HG02943 (cell line): ENCODE data around the gene ZBTB20.

ENCODE experiments used
- ATAC-seq: cut with Tn5 transposase; IDR thresholded peaks from one replicate; pipeline ENCODE4 v1.9.1; 2021; ENCODE audit warnings: mild to moderate bottlenecking, low read depth, moderate library complexity; ENCODE audit not compliant: unreplicated experiment

The ZBTB20 gene

DNA sequence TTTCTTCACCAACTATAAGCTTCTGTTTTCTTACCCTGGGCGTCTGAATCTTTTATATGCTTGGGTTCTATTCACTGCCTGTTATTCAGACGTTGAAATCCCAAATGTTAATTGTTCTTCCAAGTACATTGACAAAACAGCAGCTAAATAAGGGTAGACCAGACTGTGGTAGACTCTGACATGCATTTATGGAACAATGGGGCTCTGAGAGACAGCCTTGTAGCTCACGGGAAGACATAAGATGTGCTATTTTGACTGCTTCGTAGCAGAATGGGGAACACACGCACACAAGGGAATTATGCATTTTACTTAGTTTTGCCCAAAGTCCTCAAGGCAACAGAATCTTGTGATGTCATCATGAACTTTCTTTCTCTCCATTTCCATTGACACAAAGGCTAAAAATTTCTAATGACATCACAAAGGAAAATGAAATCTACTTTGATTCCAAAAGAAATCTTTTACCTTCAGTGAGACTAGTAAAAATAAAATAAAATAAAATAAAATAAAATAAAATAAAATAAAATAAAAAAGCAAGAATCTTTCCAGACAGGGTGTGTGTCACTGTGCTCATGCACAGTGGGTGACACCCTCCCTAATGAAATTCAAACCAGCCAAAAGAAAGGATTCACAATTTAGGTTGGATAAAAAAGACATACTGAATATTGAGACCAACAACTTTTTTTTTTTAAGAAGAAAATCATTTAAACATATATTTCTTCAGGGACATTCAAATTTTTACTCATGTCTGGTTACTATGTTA lies 346.6 kb downstream of the ZBTB20 start:
- no peak for ATAC-seq

DNA sequence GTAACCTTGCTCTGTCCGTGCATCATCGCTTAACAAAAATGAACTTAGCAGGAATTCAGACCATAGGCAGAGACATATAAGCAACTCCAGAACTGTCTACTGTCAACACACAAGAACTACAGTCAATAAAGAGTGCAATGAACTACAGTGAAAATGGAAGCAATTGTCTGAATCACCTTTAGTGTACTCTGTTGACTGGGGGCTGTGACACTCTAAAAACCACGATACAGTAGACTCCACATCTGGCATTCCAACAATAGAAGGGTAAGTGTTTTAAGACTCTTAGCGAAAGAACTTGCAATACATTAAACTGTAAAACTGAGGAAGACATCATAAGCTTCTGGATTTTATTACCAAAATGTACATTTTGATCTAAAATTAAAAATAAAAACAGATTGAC lies 347.3 kb downstream of the ZBTB20 start:
- no peak for ATAC-seq

DNA sequence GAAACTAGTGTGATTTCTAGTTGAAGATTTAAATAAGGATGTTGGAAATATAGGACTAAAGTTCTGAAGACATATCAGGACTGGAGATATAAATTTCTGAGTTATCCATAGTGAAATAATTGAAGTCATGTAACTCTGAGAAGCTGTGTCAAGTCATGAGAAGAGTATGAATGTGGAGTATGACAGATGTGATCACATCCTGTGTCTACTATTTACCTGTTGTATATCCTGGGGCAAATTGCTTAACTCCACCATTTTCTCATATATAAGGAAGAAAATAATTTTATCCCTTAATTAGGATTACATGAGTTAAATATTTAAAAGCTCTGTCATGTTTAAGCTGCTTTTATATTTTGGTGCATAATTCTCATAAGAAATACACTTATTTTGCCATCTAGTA lies 350.3 kb downstream of the ZBTB20 start:
- ATAC-seq: no peak

DNA sequence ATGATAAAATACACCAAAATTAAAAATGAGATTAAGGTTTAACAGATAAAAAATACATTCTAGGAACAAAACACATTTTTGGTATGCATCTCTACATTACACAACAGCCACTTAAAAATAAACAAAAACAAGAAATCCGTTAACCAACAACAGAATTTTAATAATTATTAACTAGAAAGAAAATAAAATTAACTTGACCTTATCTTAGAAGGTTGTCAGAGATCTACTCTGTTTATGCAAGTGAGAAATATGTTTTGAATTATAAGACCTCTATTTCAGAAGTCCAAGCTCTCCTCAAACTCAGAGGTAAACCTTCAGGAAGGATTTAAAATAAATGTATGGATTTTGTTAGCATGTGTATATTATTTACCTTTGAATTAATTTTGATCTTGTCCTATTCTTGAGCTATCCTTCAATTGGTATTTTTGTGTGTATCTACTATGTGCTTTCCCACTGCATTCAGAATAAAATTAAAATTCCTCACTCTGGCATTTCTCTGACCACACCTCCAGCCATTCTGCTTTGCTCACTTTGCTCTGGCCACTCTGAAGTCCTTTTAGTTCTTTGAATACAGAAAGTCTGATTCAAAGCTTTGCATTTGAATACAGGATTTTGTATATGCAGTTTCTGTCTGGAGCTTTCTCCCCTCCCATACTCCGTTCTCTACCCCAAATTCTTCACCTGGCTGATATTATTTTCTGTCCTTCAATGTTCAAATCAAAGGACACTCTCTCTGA lies 352.0 kb downstream of the ZBTB20 start:
- no peak for ATAC-seq

DNA sequence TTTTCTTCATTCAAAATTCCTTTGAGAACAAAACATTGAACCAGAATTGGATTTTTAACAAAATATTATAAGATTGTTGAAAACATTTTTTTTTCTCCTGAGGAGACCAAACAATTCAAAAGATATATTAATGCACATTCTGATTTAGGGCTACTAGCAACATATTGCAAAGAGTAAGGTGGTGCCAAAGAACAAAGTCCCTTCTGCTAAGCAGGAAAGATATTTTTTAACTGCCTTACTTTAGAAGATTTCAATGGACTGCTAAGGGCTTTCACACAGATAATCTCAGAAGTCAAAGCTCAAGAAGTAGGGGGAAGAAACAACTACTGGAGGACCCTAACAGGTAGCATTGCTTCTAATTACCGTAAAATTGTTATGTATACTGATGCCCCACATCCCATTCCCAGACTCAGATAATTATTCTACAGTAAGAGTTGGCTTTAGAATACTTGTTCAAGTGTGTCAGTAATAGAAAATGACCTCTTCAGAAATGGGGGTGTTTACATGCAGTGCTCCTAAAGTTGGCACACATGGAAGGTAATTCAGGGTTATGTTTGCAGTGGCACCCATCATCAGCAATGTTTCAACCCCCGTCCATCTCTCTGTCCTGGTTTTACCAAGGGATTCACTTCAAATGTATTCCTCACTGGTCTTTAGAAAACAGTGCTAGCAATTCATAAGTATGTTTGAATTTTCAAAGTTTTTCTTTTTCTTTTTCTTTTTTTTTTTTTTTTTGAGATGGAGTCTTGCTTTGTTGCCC lies 354.7 kb downstream of the ZBTB20 start:
- ATAC-seq: no peak

DNA sequence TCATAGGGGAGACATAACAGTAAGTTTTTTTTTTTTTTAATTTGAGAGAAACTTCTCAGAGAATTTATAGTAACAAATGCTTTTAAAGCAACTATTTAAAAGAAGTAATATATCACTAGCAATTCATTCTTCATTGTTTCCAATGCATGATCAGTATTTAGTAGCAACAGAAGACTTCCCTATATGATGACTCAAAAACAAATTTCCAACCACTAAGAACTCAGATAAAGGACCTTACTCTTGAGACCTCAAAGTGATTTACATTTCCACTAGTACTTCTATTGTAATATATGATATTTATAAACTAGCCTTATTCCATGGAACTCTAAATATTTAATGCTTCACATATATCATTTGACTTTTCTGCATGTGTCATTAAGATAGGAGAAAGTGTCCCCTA lies 356.3 kb downstream of the ZBTB20 start:
- no peak for ATAC-seq

DNA sequence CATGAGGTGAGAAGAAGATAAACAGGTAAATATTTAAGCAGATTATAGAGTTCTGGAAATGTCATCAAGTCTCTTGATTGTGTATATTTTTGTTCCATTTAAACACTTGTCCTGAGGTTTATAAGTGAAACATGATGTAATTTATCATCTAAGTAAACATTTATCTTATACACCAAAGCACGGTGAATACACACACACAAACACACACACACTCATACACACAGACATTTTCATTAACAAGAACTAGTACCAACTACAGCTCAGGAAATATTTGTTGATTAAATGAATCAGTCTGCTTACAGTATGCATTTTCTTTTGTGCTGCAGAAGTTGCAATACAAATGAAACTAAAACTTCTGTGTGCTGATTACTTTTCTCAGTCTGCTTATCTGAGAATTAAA lies 357.3 kb downstream of the ZBTB20 start:
- no peak for ATAC-seq

DNA sequence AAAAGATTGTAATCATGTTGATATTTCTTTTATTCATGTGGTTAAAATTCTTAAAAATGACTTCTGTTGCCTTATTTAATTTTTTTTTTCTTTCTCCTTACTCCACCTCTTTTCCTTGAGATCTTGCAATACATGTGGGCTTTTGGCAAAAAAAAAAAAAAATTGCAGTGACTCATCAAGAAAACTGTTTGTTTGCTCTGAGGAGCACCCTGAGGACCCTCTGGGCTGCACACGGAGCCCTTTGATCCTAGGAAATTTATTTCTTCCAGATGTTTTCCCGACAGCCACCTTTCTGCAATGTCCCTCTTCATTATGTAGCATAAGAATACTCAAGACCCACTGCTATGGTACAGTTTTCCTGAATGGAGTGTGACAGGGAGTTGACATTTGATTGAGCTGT lies 371.7 kb downstream of the ZBTB20 start:
- ATAC-seq: no peak

DNA sequence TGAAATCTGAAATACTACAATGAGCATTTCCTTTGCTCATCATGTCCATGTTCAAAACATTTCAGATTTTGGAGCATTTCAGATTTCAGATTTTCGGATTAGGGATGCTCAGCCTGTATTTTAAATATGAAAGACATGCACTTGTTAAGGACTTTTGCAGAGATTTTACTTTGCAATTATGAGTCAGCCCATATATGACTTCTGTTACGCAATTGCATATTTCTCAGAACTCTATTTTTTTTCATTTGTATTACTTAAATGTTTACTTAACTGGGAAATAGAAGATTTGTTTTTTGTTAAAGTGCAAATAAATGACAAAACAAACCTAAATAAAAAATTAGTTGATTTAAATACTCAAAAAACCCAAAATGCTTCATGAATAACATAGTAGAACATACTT lies 376.2 kb downstream of the ZBTB20 start:
- ATAC-seq: no peak

DNA sequence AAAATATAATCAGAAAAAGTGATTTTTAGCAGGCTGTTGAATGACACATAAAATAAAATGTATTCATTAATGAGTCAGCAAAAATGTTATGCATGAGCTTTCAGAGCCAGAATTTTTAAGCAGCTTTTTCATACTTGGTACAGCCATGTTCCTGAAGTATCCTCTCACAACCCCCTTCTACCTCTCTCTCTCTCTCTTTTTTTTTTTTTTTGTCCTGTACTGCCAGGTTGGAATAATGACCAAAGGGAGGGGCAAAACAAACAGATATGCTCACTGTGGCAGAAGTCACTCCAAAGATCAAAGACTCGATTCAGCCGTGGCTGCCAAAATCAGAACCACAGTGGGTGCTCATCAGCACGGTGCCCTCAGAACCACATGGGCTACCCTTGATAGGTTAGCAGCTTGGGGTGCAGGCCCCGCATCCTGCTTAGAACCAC lies 383.0 kb downstream of the ZBTB20 start:
- no peak for ATAC-seq

DNA sequence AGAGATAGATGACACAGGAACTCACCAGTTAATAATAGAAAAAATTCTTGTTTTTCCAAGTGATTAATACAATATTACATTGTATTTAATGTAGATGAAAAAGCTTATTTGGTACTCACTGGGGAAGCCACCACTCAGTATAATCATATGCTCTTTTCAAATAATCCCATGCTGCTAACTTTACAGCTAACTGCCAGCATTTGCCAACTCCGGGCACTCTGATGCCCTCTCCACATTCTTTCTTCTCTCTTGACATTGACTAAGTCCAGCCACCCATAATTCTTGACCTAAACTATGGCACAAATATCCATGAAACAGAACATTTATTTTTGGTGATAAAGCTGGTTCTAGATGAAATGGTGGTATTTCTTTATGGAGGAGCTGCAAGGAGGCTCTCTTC lies 384.9 kb downstream of the ZBTB20 start:
- ATAC-seq: no peak

DNA sequence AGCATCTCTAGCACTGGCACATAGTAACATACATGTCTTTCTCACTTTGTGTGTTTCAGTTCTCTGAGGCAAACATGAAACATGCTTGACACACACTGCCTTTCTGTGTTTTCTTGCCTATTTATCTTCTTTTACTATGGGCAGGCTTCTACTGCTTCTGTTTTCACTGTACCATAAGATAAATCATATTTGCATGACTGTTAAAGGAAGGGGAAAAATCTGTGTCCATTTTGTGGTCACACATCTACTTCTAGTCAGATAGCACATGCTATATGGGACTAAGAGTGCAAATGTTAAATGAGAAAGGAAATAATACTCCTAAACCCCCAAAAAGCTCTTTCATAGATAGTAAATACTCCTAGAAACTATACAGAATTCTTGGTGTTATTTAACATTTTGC lies 386.4 kb downstream of the ZBTB20 start:
- ATAC-seq: no peak

DNA sequence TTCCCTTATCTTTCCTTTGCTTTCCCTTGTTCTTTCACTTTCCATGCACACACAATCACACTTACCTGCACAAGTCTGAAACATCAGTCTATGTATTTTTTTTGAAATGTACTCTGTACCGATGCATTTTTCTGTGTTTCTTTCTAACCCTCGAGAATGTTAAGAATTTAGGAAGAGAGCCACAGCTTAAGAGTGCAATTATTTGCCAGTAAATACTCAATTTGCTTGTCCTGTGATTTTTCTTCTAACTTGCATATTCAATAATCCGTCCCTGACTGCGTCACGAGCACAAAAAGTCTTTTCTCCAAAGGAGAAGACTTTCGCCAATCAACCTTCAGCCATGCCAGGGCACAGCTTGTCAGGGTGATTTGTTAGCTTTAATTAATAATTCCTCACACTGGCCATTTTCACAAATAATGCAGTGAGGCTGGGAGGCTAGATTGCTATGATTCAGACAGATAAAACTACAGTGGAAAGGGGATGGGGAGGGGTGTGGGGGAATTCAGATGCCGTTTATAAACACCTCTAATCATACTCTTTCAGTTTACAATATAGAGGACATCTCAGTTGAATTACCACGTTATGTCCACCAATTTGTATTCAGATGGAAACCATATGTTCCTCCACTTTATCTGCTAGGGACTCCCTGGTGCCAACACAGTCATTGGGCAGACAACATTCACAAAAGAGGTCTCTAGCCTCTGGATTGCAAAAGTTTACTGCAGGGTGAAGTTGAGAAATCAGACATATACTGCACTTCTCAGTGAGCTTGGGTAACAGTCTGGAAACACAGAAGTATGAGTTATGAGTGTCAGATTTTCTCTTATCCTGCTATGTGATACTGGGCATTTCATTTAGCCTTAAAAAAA lies 388.0 kb downstream of the ZBTB20 start:
- no peak for ATAC-seq

DNA sequence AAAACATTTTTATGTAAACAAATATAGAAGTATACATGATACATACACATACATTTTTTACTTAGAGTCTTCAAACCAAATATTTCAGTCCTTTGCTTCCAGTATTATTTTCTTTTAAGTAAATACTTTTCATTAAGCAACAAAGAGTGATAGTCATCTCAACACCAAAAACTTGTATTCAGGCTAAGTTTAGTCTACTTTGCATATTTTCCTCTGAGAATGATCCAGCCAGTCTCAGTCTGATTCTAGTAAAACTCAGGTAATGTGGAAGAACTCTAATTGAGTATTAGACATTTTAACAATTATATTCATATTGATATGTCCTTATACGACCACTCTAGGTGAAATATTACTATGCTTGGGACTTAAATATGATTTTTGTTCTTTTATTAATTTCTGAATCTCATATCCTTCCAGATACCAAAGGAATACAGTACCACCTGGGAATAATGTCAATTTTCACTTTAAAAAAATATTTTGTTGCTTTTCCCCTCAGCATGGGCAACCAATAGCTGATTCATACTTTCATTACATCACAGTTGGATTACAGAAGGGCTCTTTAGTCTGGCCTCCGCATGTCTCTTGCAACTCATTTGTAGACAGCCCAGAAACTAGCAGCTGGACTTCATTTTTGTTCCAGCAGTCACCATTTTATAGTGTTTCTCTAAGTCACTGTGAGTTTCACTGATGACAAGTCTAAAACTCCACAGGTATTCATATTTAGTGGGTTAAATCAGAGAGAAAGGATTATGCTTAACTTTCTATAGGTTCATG lies 390.4 kb downstream of the ZBTB20 start:
- ATAC-seq: no peak

DNA sequence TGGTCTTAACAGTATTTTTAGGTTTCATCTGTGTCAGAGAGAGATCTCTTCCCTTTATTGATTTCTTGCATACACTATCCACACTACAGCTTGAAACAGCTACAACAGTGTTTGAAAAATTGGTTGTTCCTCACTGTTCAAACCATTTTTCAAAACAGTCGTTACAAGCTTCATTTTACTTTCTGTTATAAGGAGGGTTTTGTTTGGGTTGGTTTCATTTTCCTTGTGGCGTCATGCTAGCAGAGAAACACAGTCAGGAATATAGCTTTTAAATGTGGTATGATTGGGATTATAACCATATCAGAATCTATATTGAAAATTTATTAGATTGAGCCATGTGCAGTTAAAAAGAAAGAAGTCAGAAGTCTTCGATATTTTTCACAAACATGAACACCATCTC lies 400.6 kb downstream of the ZBTB20 start:
- ATAC-seq: no peak

DNA sequence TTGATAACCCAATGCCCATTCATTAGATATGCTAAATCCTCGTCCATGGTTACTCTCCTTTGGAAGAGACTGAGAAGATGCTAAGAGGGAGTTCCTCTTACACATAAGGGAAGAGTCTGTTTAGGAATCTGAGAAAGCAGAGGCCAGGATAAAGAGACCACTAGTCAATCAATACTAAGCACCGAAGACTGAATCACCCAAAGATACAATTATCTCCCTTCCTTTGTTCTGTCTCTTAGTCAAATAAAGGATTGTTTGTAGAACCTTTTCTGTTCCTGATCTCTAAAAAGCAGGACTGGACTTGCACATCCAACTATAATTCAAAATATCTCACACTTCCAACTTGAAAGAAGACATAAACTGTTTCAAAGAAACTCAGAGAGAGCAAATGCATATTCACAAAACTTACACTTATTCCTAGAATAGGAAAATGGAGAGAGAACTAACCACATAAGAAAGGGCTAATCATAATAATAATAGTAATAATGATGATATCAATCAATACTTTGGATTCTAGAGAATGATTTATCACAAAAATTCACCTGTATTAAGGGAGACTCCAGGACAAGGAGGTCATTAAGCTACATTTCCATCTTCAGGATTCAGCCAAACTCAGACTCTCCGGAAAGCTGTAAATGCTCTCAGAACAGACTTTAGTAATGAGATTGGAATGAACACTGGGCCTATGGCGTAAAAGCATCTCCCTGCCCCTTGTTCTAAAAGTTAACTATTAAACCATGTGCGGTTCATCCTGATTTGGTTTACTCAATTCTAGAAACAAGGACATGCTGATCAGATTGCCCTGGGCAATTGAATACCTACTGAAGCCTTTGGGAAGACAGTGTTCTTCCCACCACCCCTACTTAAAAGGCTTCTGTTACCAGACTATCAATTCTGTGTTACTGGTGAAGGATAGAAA lies 401.5 kb downstream of the ZBTB20 start:
- ATAC-seq: no peak

DNA sequence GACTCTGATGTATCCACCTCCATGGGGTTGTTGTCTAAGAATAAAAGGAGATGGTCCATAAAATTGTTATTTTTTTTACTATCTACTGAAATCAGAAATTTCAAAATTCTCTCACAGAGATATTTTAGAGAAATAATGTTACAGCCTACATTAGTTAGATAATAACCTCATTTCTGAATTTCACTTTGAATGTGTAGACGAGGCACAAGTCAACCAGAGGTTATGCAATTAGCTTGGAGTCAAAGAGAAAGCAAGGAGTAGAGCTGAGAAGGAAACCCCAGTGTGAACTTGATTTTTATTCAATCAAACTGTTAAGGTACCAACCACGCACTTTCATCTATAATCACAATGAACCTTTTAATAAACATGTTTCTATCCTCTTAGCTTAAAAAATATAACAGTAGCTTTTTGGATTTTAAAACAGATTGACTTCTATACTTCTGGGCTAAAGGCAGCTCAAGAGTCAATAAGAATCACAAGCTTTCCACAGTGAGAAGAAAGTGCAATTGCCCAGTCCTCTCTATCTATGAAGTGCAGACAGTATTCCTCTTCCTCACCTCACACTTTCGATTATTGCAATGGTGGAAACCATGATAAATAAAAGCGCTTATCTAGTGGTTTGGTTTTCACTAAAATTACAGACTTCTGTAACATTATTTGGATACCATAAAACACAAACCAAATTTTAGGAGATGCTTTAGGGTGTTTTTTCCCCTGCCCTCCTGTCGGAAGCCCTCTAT lies 403.2 kb downstream of the ZBTB20 start:
- no peak for ATAC-seq

DNA sequence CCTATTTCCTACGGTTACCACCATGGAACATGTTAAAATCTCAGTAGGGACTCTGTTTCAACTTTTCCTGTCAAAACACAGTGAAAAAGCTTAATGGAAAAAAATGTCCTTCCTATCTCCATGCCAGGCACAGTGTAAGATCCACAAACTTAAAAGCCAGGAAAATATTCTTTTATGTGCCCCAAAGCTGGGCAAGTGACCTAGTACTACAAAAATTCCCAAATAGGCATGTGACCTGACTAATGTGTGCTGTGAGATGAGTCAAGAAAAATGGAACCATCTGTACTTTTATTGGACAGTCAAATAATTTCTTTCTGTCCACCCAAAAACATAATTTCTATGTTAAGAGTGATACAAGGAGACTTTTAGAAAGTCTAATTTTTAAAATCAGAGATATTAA lies 406.0 kb downstream of the ZBTB20 start:
- ATAC-seq: no peak
